GM19463 (cell line): Measurements from ENCODE around the gene MEX3A.
"Not testable (repeated sequence)": the region's sequence is repeated elsewhere in the genome, so short reads cannot be mapped to it uniquely, and the experiment has no call there.

Experiments used
- ATAC-seq: cut with Tn5 transposase; IDR thresholded peaks from one replicate; pipeline ENCODE4 v1.9.1; 2021; ENCODE audit warnings: mild to moderate bottlenecking, moderate library complexity; ENCODE audit not compliant: unreplicated experiment

The MEX3A gene

DNA sequence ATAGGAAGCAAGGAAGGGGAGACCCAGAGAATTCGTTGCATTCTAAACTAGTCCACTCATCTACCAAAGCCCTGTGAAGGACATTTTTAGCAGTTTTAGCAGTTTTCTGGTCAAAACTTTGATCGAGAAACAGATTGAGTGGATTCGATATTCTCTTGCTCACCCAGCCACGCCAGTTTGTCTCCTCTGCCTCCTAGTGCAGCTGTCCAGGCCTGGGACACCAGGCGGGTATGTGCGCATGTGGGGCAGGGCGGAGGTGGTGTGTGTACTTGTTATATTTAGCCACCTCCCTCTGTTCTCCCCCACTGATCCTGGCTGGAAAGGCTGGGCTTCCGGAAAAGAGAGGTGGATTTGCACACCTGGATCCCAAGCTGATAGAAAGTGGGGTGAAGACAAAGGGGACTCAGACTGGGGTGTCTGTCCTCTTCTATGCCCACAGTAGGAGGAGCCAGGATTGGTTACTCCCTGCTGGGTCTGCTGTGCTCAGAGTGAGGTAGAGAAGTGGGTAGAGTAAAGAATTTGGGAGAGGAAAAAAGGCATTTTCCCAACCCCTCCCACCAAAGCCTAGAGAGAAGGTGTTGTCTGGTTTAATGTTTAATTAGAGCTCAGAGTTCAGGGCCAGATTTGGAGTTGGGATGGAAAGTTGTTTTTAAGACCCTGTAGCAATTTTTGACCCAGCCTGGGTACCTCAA lies 36.1 kb upstream of the MEX3A start:
- no peak for ATAC-seq

DNA sequence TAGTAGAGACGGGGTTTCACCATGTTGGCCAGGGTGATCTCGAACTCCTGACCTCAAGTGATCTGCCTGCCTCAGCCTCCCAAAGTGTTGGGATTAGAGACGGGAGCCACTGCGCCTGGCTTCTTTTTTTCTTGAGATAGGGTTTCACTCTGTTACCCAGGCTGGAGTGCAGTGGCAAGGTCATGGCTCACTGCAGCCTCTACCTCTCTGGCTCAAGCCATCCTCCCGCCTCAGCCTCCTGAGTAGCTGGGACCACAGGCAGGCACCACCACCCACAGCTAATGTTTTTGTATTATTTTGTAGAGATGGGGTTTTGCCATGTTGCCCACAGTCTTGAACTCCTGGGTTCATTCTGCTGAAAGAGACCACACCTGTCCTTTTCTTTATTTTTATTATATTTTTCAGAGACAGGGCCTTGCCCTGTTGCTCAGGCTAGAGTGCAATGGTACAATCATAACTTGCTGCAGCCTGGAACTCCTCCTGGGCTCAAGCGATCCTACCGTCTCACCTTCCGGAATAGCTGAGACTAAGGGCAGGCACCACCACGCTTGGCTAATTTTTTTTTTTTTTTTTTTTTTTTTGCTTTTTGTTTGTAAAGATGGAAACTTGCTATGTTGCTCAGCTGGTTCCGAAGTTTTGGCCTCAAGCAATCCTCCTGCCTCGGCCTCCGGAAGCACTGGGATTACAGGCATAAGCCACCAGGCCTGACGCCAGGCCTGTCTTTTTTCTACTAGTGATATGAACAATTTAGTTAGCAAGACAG lies 35.3 kb upstream of the MEX3A start:
- ATAC-seq: no peak

DNA sequence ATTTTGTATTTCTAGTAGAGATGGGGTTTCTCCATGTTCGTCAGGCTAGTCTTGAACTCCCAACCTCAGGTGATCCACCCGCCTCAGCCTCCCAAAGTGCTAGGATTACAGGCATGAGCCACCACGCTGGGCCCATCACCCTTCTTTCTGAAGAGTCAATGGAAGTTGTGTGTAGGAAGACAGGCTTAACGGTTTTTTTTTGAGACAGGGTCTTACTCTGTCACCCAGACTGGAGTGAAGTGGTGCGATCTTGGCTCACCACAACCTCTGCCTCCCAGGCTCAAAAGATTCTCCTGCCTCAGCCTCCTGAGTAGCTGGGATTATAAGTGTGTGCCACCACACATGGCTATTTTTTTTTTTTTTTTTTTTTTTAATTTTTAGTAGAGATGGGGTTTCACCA lies 34.5 kb upstream of the MEX3A start:
- ATAC-seq: not testable (repeated sequence)

GRCh38 chr1:156115514-156116374 lies 33.5 kb upstream of the MEX3A start:
- no peak for ATAC-seq

- ATAC-seq: no peak
Observed at GRCh38 chr1:156114919-156115513, 32.8 kb upstream of the MEX3A start.

DNA sequence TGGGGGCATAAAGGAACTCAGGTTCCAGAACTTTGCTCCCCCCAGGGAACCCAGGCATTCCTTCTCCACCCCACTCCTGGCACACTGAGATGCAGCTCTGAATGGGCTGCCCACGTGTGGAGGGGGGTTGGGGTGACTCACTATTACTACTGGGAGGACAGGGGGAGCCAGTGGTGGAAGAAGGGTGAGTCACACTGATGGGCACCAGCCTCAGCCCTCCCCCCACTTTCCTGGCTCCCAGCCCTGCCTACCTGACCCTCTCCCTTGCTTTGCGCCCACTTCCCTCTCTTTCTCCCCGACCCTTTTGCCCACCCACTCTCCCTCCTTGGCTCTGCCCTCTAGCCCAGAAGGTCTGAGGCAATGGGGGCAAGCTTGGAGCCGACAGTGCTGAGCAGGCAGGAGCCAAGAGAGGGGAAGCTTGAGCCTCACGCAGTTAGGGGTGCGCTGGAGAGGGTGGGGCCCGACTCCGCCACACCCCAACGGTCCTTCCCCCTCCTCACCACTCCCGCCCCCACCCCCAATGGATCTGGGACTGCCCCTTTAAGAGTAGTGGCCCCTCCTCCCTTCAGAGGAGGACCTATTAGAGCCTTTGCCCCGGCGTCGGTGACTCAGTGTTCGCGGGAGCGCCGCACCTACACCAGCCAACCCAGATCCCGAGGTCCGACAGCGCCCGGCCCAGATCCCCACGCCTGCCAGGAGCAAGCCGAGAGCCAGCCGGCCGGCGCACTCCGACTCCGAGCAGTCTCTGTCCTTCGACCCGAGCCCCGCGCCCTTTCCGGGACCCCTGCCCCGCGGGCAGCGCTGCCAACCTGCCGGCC lies 32.0 kb upstream of the MEX3A start, which contains the start of gene LMNA:
LMNA (plus strand) TSS at position 611 of the 818 bp plus-strand sequence. CDS start 208 bp downstream, outside the sequence.
- peak; percentile 74 for ATAC-seq

GRCh38 chr1:156113282-156113950 lies 31.2 kb upstream of the MEX3A start:
- ATAC-seq: no peak

GRCh38 chr1:156112276-156113137 lies 30.2 kb upstream of the MEX3A start:
- ATAC-seq: no peak

DNA sequence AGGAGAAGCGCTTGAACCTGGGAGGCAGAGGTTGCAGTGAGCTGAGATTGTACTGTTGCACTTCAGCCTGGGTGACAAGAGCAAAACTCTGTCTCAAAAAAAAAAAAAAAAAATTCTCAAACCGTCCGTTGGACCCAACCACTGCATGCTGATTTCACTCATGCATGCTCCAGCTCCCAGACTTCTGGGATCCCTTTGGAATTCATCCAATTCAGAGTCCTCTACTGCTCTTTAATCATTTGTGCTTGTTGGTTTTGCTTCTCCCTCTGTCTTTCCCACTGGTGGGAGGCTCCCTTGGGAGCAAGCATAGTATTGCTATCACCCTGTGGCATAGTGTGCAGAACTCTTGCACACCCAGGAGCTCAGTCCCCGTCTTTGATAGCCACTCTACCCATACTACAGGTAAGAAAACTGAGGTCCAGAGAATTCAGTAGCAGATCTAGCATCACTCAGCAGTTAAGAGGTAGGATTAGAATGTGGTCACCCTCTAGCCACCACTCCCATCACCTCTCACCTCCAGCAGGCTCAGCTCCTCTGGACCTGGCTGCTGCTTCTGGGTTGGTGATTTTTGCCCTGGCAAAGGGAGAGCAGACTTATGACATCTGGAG lies 29.2 kb upstream of the MEX3A start:
- no peak for ATAC-seq

DNA sequence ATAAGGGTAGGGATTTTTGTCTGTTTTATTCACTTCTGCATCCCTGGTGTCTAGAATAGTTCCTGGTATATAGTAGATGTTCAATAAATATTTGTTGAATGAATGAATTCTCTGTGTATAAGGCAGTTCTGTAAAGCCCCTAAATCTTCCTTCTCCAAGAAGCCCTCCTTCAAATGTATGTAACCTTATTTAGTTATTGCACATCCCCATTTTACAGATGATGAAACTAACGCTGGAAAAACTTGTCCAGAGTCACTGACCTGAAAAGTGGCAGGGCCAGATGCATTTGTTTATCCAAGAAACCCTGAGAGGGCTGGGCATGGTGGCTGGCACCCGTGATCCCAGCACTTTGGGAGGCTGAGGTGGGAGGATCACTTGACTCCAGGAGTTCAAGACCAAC lies 28.0 kb upstream of the MEX3A start:
- no peak for ATAC-seq

DNA sequence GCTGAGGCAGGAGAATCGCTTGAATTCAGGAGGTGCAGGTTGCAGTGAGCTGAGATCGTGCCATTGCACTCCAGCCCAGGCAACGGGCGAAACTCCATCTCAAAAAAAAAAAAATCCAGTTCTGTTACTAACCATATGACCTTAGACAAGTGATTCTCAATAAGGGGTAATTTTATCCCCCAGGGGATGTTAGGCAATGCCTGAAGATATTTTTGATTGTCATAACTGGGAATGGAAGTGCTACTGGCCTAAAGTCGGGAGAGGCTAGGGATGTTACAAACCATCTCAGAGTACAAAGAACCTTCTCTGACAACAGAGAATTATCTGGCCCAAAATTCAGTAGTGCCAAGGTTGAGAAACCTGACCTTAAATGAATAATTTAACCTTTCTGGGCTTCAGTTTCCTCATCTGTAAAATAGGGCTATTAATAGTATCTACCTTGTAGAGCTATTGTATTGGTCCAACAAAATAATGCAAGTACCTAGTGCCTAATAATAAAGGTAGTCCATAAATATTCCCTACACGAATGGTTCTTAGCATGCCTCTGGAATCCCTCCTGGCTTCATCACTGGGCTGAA lies 26.5 kb upstream of the MEX3A start:
- ATAC-seq: no peak

- no peak for ATAC-seq
Observed at GRCh38 chr1:156108057-156108456, 25.8 kb upstream of the MEX3A start.

DNA sequence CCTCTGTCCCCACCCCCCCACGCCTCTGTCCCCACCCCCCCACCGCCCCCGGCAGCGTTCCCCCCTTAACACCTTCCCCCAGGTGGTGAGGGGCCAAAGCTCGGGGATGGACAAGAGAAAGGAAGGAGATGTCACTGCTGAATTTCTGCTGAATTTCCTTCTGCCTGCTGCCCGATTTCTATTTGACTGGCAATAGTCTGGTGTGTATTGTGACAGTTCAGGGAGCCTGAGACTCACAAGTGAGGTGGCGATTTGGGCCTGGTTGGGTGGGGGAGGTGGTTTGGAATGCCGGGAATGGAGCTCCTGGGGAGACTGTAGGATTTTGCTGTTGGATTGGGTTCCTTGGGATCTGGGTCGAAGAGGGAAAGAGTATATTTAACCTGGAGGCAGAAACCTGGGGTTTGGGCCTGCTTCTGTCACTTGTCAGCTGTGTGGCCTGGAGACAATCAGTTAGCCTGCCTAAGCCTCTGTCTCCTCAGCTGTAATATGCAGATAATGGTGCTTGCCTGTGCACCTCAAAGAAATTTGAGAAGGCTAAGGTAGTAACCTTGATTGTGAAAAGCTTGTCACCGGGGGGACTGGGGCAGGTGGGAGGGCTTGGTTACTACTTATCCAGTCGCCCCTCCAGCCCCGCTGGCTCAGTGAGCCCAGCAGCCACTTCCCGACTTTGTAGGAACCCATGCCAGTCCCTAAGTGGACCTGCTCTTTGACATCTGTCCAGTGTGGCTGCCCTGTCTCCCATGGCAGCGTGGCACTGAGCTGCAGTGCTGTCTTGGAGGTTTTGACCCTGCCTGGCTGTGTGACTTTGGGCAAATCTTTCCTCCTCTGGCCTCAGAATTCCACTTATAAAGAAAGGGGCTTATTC lies 24.6 kb upstream of the MEX3A start:
- ATAC-seq: no peak

DNA sequence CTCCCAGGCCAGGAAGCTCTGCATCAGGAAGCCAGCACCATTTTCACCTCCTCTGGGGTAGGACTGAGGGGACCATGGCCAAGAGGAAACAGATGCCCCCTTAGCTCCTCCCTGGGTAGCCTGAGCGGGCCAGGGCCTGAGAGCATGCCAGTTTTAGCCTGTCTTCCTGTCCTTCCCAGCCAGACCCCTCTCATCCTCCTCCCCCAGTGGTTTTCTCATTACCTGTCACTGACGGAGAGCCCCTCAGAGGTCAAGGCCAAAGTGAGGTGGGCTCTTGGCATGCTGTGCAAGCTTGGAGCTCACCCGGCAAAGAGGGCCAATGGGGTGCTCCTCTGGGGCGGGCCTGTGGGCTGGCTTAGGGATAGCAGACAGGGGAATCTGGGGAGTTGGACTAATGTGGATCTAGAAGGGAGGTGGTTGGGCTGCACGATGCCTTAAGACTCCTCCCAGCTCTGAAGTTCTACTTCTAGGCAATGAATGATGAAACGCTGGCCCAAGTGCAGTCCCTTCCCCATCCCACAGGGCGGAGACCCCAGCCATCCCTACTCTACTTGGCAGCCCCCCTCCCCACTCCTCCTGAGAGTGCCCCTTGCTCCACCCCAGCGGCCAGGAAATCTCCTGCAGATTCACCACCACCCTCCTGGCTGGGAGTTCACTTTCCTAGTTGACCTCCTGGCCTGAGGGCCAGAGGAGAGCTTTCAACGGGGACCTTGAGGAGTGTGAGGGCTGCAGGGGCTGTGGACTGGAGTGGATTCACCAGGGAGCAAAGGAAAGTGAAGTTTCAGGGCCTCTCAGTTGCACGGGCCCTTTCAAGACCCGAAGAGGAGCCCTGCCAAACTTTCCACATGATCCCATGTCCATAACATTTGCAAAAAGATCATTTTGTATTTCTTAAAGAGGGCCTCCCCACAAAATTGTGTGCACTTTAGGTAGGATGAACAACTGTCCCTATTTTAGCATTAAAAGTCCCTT lies 22.9 kb upstream of the MEX3A start:
- ATAC-seq: no peak

DNA sequence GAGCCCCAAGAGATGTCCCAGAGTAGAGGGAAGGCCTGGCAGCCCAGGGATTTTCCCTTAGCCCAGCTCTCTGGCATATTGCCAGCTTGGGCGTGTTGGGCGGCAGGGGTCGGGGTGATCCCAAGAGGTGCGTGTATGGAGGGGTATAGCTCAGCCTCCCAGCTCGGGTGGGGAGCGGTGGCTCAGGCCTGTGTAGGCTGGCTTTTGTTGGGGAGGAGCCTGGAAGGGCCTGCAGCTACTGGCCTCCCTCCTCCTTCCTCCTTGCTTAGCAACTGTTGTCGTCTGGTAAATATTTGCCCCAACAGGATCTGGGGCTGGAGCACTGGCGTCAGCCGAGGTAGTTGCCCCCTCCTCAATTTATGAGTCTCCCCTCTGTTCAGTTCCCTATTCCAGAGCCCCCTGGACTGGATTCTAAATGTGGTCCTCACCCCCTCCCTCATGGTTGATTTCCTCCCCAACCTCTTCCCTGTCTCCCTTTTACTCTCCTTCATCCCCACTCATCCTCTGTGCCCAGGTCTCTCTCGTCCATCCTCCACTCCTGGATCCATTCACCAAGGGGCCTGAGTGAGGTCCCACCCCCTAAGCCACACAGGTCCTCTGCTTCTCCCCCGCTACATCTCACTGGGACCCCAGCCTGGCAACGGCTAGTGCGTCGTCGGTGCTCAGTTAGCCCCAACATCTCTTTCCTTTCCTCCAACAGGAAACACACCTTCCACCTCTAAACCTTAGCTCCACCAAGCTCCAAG lies 22.0 kb upstream of the MEX3A start:
- no peak for ATAC-seq
